SK-N-MC (cell line): ENCODE results near the gene SLC16A3.

Source experiments
- EZH2 ChIP-seq: fragments of 200-600 bp; sonication (generic); IDR thresholded peaks from one replicate; pipeline ENCODE4 v1.6.1; 2017; ENCODE audit warnings: antibody characterized with exemption
- FOXP2 ChIP-seq: optimal IDR thresholded peaks from 2 replicates; pipeline ENCODE3; 2011; ENCODE audit warnings: mild to moderate bottlenecking, moderate library complexity; ENCODE audit not compliant: insufficient read depth; ENCODE audit errors: extremely low read length, control extremely low read depth
- POLR2AphosphoS5 ChIP-seq: IDR thresholded peaks from 2 replicates; pipeline ENCODE4 v1.6.1; 2012; ENCODE audit warnings: mild to moderate bottlenecking, low read depth, low read length, borderline replicate concordance

GRCh38 chr17:82256242-82256885, 27.5 kb downstream of the SLC16A3 start:
- TF ChIP-seq POLR2AphosphoS5 (no peak; the same call in 1 of the 2 replicates), EZH2 (no peak), FOXP2 (no peak)
